HuH-7 (cell line): ENCODE measurements around the gene LAMP2.

Experiments used
- DNase-seq: peaks from one replicate; pipeline ENCODE4 v3.0.0; 2011; ENCODE audit warnings: low spot score

Gene LAMP2

DNA sequence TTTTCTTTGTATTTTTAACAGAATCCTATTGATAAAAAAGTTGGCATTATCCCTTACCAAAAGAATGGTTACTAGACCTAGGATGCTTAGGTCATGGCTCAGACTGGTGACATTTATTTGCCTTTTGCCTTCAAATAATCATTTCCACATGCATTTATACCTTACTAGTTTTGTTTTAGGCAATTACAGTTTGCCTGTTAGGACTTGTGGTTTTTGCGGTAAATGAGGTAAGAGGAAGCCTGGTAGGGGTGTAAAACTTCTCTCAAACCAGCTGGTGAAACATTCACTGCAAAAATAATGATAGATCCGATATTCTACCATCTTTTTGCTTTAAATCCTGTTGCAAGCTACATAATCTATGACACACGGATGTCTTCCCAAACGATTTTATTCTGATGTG is 12.1 kb downstream of the LAMP2 start:
- no peak for DNase-seq

DNA sequence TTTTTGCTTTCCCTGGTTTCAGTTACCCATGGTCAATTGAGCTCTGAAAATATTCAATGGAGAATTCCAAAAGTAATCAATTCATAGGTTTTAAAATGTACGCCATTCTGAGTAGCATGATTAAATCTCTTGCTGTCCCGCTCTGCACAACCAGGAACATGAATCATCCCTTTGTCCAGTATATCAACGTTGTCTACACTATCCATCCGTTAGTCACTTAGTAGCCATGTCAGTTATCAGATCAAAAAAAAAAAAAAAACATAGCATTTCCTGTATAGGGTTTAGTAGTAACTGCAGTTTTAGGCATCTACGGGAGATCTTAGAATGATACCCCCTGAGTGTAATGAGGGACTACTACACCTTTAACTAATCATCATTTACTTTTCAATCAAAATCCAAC is 15.1 kb downstream of the LAMP2 start:
- DNase-seq: no peak

DNA sequence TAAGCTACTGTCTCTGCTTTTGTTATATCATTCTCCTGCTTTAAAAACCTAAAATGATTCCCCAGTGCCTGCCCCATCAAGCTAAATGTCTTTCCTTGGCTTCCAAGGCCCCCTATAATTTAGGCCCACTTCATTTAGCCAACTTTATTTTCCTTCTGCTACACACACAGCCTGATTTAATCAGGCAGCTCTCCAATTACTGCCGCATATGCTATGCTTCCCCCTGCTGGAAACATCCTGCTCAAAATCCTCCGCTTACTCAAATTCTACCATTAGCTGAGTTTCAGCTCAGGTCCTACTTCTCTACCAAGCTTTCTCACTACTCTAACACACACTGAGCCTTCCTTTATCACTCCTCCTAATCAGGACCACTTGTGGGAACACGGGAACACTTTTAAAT is 17.0 kb downstream of the LAMP2 start:
- DNase-seq: peak; percentile 22

DNA sequence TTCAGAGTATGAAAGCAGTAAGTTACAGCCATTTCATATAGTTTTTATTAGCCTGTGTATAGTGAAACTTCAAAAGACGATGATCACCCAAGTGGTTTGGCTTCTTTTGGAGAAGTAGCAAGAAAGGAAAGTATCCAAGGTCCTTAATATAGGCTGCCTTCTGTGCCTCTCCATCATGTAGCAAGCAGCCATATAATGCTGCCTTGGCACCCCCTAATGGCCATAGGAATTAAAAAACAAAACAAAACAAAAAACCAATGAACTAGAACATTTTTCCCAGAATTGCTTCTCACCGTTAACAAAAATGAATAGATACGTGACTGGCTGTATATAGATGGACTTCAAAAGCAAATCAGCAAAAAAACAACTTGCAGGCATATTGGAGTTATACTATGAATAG is 18.9 kb downstream of the LAMP2 start:
- no peak for DNase-seq

DNA sequence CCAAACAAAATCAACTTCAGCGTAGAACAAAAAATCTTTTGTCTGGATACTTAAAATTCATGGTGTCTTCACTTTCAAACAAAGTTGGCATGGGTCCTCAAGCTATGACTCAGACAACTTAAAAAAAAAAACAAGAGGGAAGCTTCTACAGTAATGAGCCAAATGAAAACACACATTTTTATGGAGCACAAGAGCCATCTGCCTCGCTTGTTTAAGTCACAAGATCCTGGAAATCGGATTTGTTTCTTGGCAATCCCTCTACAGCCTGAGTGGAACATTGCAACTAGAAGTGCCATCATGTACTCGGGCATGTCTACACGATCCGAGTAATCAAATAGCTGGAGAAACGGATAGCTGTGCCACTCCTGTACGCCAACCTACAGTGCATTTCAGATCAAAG is 22.6 kb downstream of the LAMP2 start:
- no peak for DNase-seq

DNA sequence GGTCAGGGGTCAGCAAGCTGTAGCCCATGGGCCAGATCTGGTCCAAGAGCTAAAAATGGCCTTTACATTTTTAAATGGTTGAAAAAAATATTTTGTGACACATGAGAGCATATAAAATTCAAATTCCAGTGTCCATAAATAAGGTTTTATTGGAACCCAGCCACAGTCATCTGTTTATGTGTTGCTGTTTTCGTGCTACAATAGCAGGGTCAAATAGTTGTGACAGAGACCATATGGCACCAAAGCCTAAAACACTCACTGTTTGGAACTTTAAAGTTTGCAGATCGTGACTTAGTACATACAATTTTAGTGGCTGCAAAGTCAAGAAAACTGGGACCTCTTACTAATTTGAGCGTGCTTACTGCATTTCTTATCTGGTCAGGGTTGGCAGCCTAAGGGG is 29.2 kb downstream of the LAMP2 start:
- DNase-seq: no peak

DNA sequence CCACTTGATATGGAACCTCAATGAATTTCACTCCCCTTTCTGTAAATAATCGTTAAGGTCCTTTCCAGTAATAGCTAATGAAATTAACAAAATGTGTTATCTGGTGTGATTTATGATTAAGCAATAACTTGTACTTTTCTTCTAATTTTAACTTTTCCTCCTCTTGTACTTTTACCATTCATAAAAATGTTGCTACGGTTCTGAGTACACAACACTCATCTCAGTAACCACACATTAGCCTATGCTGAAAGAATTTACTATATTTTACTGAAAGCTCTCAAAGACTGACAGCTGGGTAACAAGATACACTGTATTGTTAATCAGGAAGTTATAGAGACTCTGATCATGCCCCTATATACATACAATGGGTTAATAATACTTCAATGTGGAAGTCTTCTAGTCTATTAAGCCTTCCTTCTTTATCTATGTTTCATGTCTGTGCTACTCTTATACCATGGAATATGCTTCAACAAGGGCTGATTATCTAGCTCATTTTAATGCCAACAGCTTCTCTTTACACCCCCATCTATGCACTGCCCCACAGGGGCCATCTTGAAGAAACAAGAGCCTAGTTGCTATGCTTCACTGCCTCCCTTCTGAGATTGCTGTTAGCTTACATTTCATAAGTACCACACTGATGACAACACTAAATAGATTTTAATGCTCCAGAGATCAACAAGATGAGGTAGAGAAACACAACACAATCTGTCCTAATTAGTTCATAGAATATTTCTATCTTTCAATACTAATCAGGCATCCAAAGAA is 39.1 kb downstream of the LAMP2 start:
- no peak for DNase-seq

DNA sequence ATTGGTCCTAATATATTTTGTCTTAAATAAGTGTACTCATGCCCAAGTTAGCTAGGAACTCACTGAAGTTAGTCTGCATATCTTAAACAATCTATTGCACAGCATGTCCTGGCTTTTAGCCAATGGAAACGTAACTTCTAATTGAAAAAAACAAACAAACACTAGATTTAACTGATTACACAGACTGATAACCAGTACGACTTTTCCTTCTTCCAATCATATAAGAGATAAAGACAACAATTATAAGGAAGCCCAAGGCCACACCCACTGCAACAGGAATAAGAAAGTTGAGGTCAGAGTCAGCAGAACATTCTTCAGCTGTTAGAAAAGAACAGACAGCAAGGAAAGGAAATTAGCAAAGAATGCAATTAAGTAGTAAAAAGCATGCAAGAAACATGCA is 40.8 kb downstream of the LAMP2 start:
- no peak for DNase-seq

DNA sequence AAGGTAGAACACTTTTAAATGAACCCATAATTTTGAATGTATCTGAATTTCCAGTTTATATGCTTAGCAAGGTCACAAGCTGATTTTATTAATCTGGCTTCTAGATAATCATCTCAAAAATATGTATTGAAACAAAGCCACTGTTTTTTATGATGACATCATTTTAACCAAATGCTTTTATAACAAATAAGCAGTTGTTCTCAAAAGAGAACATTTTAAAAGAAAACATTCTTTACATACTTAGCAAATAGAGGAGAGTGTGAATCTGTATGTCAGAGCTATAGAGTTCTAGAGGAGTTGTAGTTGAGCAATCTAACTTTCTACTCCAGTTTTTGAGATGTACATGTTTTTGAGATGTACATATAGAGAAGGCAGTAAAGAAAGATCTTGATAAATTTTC is 42.5 kb downstream of the LAMP2 start:
- no peak for DNase-seq

DNA sequence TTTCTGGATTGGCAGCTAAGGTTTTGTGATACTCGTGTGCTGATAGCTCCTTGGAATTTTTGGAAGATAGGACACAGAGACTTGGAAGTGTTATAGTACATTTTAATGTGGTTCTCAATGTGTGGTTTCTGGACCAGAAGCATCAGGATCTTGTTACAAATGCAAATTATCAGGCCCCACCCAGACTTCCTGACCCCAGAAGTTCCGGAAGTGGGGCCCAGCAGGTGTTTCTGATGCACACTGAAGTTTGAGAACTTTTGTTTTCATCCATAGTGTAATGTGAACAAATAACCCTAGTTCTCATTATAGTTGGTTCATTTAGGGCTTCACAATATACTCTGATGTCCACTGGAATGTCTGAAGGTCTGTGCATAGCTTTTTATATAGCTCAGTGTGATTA is 49.6 kb downstream of the LAMP2 start:
- DNase-seq: no peak

DNA sequence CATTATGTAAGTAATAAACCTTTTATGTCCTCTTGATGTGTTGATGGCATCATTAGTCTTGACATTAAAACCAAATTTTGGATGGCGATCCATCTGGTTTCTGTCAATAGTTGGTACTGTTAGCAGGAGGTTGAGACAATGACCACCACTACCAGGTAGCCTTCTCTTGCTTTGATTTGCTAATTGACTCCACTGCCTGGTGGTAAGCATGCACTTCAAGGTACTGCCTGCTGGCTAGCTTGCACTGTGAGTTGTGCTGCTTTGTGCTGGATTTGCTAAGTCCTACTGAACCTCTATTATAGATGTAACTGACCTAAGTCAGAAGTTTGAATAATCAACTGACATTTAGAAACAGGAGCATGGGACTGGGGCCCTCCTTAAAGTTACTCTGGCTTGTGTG is 60.9 kb downstream of the LAMP2 start:
- no peak for DNase-seq

DNA sequence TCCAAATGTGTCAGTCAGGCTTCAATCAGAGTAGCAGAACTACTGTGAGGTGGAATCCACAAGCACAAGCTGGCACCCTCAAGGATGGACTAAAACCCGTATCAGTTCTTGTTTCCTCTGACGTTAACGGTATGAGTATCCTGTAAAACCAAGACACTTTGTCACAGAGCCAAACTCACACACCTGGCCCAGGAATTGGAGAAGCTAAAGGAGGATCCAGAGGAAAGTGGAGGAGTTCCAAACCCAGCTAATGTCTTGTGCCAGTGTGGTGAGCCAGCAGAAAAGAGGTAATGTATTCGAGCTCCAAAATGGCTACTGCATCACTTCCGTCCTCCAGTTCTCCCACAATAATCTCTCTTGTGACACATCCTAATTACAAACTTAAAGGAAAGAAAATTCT is 62.5 kb downstream of the LAMP2 start:
- no peak for DNase-seq

DNA sequence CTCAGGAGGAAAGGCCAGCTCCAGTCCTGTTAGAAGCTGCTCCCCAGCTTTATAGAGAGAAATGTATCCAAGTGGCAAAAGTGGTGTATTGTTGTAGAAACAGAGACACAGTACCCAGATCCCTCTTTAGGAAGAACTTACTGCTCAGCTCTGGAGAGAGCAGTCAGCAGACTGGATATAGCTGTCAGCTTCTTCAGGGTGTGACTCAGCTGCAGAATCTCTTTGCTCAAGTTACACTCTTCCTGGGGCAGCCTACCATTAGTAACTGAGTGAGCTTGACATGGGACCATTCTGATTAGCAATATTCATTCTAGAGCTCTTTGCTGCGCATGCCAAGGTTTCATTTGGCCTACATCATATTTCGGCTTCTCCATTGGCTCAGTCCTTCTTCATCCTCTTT is 66.7 kb downstream of the LAMP2 start:
- no peak for DNase-seq

DNA sequence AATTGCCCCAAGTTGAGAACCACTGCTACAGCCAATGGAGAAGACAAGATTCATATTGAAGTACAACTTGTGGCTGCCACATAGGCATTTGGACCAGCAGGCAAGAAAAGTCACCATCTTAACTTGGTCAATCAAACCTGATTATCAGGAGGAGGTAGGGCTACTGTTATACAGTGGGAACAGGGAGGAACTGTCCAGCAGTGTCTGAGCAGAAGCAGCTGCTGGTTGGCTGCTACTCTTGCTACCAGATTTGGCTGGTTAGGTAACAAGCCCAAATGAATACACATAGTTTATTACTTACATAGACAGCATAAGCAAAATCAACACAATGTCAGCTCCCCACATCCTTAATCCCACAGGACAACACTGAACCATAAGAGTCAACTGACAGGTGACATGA is 67.8 kb downstream of the LAMP2 start:
- DNase-seq: no peak

DNA sequence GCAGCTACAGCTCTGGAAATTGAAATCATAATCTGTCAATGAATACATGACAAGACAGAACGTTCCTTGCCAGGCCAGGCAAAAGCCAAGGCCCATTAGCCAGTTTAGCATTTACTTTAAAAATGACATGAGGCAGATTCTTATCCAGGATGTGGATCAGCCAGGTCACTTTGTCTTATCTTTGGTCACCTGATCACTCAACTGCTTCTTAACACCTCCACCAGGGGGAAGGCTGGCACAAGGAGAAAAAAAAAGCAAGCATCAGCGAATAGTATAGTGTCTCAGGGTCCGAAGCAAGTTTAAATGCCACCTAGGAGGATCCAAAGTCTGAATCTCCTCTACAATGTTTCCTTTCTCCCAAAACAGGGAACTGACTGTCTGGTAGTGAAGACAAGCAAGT is 88.4 kb downstream of the LAMP2 start:
- DNase-seq: peak; percentile 10

DNA sequence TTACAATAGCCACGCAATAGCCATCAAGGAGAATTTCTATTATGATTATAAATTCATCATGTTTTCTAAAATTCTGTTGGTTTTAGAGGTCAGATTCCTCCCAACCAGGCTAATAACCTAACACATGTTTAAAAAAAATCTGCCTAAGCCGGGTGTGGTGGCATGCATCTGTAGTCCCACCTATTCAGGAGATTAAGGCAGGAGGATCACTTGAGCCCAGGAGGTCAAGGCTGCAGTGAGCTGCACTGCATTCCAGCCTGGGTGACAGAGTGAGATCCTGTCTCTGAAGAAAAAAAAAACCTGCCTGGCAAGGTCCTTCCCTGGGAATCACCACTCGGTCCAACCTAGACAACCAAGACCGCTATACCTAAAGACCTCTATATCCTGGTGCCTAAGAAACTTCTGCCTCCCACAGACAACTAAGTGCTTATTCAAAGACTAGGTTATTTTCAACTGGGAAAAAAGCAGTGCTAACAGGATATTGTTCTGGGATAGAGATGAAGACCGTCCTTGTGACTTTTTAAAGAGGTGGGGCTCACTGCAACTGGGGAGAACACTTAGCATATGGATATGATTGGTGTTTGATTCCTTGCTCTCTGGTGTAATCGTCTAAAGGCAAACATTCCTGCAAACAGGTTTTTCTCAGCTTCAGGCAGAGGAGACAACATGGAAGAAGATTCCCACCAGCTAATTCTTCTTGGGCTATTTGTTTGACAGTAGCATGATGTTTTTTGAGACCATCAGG is 89.0 kb downstream of the LAMP2 start:
- no peak for DNase-seq

DNA sequence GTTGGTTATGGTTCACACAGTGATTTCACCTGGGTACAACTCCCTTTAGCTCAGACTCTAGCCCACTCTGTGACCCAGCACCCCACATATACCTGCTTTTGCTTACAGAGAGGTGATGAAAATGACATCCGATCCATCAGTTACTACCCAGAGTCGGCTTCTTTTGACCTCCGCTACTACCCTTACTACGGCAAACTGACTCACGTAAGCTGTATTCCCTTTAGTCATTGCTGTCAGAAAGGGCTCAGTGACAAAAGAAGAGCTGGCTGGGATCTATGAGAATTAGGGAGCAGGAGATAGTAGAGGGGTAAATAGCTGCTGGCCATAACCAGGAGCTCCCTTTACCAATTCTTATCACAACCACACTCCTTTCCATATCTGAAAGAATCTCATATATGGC is 90.5 kb downstream of the LAMP2 start:
- DNase-seq: no peak
